Measurements from ENCODE around the gene THBS1. TPM values are rescaled to one million over a fixed set of nuclear protein-coding genes. Genes with fewer than 3 reads are reported as not detected.

The THBS1 gene
- total RNA-seq, 1 donor from 2014 or later = 67.3 TPM

GRCh38 chr15:39584266-39584659, 3.4 kb downstream of the THBS1 start:
- H3K27me3 ChIP-seq (ENCODE audit: control insufficient read depth, insufficient read depth, low read length) = no peaks in the 10 kb centered on the region
- DNase-seq (ENCODE audit: low read depth) = no peak
- no peak for TF ChIP-seq CTCF (IDR thresholded peaks at IDR 0.05; ENCODE audit: insufficient read depth, low read length, poor library complexity, severe bottlenecking)
- no peak overlapping the region for H3K4me3 ChIP-seq (ENCODE audit: low read depth, low read length)
- H3K36me3 ChIP-seq (ENCODE audit: control insufficient read depth, insufficient read depth, low read length) = peaks cover 9% of the 10 kb centered on the region

- TF ChIP-seq CTCF (IDR thresholded peaks at IDR 0.05; ENCODE audit: insufficient read depth, low read length, poor library complexity, severe bottlenecking) = no peak
- no peak for DNase-seq (ENCODE audit: low read depth)
- no peaks in the 10 kb centered on the region for H3K27me3 ChIP-seq (ENCODE audit: control insufficient read depth, insufficient read depth, low read length)
- peaks cover 9% of the 10 kb centered on the region for H3K36me3 ChIP-seq (ENCODE audit: control insufficient read depth, insufficient read depth, low read length)
- no peak overlapping the region for H3K4me3 ChIP-seq (ENCODE audit: low read depth, low read length)
Measured at GRCh38 chr15:39584662-39585388, 3.9 kb downstream of the THBS1 start.

GRCh38 chr15:39585389-39585841, 4.5 kb downstream of the THBS1 start:
- Histone ChIP-seq H3K4me3 (ENCODE audit: low read depth, low read length) (no peak overlapping the region), H3K27me3 (ENCODE audit: control insufficient read depth, insufficient read depth, low read length) (no peaks in the 10 kb centered on the region), H3K36me3 (ENCODE audit: control insufficient read depth, insufficient read depth, low read length) (peaks cover 9% of the 10 kb centered on the region)
- TF ChIP-seq CTCF (IDR thresholded peaks at IDR 0.05; ENCODE audit: insufficient read depth, low read length, poor library complexity, severe bottlenecking) = no peak
- no peak for DNase-seq (ENCODE audit: low read depth)

- DNase-seq (ENCODE audit: low read depth) = no peak
- Histone ChIP-seq H3K27me3 (ENCODE audit: control insufficient read depth, insufficient read depth, low read length) (no peaks in the 10 kb centered on the region), H3K4me3 (ENCODE audit: low read depth, low read length) (no peak overlapping the region), H3K36me3 (ENCODE audit: control insufficient read depth, insufficient read depth, low read length) (peaks cover 9% of the 10 kb centered on the region)
- no peak for TF ChIP-seq CTCF (IDR thresholded peaks at IDR 0.05; ENCODE audit: insufficient read depth, low read length, poor library complexity, severe bottlenecking)
Measured at GRCh38 chr15:39585871-39586301, 5.0 kb downstream of the THBS1 start.

- Histone ChIP-seq H3K27me3 (ENCODE audit: control insufficient read depth, insufficient read depth, low read length) (no peaks in the 10 kb centered on the region), H3K36me3 (ENCODE audit: control insufficient read depth, insufficient read depth, low read length) (peaks cover 9% of the 10 kb centered on the region), H3K4me3 (ENCODE audit: low read depth, low read length) (no peak overlapping the region)
- TF ChIP-seq CTCF (IDR thresholded peaks at IDR 0.05; ENCODE audit: insufficient read depth, low read length, poor library complexity, severe bottlenecking) = no peak
- DNase-seq (ENCODE audit: low read depth) = no peak
Measured at GRCh38 chr15:39586387-39587095, 5.7 kb downstream of the THBS1 start.

All from kidney epithelial cell (primary cell).